Measurements from ENCODE around the gene ELL2.

- TF ChIP-seq CTCF (IDR thresholded peaks at IDR 0.05) = no peak
- no peak for TF ChIP-seq ZNF512 (CRISPR knock-in tag; IDR thresholded peaks at IDR 0.05; ENCODE audit: borderline replicate concordance)
- no peak for TF ChIP-seq ZNF138 (CRISPR knock-in tag; conservative IDR thresholded peaks at IDR 0.05)
- TF ChIP-seq PRRX2 (CRISPR knock-in tag; IDR thresholded peaks at IDR 0.05) = no peak
- no peak for TF ChIP-seq KAT7 (CRISPR knock-in tag; IDR thresholded peaks at IDR 0.05; ENCODE audit: borderline replicate concordance)
- no peak for TF ChIP-seq MAX (CRISPR knock-in tag; IDR thresholded peaks at IDR 0.05)
- TF ChIP-seq ZBTB21 (CRISPR knock-in tag; IDR thresholded peaks at IDR 0.05; ENCODE audit: borderline replicate concordance) = no peak
Measured at GRCh38 chr5:95939465-95939864, 22.2 kb downstream of the ELL2 start.
